AG04449 (cell line): ENCODE data around the gene SLC23A2.
"Not testable (repeated sequence)": the region's sequence is repeated elsewhere in the genome, so short reads cannot be mapped to it uniquely, and the experiment has no call there.

ENCODE experiments used
- CTCF ChIA-PET: fragments of 350-600 bp; formaldehyde crosslinking; extraction: SDS; loops from one replicate; lab custom pipeline; 2021; ENCODE audit warnings: antibody characterized with exemption; lab: Yijun Ruan, JAX
- POLR2A ChIA-PET: fragments of 400-600, 350-600 bp; formaldehyde crosslinking; extraction: SDS; loops from one replicate; lab custom pipeline; 2020; ENCODE audit warnings: antibody characterized with exemption, inconsistent platforms; lab: Yijun Ruan, JAX
- DNase-seq: peaks from one replicate; pipeline ENCODE4 v3.0.0-alpha.2; 2010; ENCODE audit warnings: low read depth, low spot score
- H3K4me3 ChIP-seq: 2 replicates; pipeline ENCODE4 v1.5.1; 2011; ENCODE audit warnings: low read depth, mild to moderate bottlenecking, control low read depth, low read length
- TF ChIP-seq, protein P1 (sequence below): IDR thresholded peaks from one replicate; pipeline ENCODE4 v1.5.1; 2011; ENCODE audit warnings: mild to moderate bottlenecking, moderate library complexity, low read length, control low read depth, inconsistent platforms; ENCODE audit not compliant: insufficient read depth; ENCODE audit errors: missing control alignments

SLC23A2 gene

DNA sequence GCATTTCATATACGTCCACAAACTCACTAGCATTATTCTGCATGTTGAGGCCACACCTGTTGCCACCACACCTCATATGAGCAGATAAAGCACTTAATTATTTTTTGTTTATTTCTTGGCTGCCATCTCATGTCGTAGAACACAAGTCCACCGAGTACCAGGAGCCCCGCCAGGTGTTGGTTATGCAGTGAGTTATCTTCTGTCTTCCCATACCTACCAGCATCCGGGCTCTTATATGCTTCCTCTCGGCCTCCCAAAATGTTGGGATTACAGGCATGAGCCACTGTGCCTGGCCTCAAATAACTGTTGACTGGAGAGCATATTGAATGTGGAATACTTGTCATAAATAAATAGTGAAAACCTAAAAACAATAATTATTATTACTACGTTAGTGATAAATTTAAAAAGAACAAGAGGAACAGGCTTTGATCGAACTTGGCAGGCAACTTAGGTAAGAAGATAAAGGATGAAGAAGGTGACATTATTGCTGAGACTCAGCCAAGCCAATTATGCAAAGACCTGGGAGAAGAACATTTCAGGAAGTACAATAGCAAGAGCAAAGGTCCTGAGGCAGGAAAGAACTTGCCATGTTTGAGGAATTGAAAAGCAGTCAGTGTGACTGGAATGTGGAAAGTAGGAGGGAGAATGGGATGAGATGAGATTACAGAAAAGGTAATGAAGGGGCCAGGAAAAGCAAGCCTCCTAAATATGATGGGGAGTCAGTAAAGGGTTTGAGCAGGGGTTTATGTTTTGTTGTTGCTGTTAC, 12.6 kb upstream of the SLC23A2 start:
- POLR2A ChIA-PET = no interaction called here

DNA sequence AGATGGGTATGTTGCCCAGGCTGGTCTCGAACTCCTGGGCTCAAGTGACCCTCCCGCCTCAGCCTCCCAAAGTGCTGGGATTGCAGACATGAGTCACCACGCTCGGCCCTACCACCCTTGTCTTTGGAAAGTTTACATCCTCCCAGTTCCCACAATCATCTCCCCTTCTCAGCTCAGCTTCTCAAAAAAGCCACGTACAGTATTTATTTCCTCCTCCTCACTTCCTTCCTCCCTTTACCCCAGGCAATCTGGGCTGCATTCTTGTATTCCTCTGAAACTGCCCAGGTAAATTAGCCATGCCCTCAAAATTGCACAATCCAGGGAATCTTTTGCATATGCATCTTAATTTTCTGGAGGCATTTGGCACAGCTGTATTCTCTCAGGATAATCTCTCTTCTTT, 7.4 kb upstream of the SLC23A2 start:
- ChIA-PET CTCF (interaction anchor here (0.8 to 1.5 kb wide), 3 partner anchors 52 to 92 kb away, joined by 3 to 4 read pairs (median 3); no protein-coding TSS in a partner anchor), POLR2A (no interaction called here)
- TF ChIP-seq, protein P1, sequence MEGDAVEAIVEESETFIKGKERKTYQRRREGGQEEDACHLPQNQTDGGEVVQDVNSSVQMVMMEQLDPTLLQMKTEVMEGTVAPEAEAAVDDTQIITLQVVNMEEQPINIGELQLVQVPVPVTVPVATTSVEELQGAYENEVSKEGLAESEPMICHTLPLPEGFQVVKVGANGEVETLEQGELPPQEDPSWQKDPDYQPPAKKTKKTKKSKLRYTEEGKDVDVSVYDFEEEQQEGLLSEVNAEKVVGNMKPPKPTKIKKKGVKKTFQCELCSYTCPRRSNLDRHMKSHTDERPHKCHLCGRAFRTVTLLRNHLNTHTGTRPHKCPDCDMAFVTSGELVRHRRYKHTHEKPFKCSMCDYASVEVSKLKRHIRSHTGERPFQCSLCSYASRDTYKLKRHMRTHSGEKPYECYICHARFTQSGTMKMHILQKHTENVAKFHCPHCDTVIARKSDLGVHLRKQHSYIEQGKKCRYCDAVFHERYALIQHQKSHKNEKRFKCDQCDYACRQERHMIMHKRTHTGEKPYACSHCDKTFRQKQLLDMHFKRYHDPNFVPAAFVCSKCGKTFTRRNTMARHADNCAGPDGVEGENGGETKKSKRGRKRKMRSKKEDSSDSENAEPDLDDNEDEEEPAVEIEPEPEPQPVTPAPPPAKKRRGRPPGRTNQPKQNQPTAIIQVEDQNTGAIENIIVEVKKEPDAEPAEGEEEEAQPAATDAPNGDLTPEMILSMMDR = no peak
- no peak for DNase-seq
- H3K4me3 ChIP-seq = no peak overlapping the region

More for the DNA sequence above, 12.6 kb upstream of the SLC23A2 start:
- no peak for DNase-seq
- CTCF ChIA-PET = no interaction called here
- H3K4me3 ChIP-seq = no peak overlapping the region
- TF ChIP-seq, protein P1 = no peak

DNA sequence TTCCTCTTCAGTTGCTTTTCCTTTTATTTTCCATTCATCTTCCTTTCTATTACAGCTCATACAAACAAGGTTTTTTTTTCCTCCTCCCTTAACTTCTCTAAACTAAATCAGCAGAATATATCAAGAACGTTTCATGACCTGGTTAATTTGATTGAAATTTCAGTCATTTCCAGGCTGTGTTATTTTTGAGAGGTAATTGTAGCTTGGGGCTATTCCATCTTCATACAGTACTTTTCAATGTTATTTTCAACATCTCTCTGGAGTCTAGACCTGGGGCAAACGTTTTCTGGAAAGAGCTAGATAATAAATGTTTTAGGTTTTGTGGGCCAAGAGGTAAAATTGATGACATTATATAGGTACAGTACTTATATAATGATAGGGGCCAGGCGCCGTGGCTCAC, 4.0 kb upstream of the SLC23A2 start:
- TF ChIP-seq, protein P1 = no peak
- H3K4me3 ChIP-seq = no peak overlapping the region
- DNase-seq = no peak
- CTCF ChIA-PET = interaction anchor here (0.7 to 1.1 kb wide), 3 partner anchors 11 to 96 kb away, joined by 3 to 4 read pairs (median 3); no protein-coding TSS in a partner anchor
- POLR2A ChIA-PET = no interaction called here

DNA sequence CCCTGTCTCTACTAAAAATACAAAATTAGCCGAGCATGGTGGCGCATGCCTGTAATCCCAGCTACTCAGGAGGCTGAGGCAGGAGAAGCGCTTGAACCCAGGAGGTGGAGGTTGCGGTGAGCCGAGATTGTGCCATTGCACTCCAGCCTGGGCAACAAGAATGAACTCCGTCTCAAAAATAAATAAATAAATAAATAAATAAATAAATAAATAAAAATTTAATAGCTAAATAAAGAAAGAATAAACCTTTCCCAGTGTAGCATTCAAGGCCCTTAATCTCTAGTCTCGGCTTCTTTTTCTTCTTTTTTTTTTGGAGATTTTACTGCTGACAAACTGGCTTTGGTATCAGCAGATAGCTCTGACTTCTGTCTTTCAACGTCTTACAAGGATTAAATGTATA, 3.5 kb upstream of the SLC23A2 start:
- CTCF ChIA-PET = interaction anchor here (0.6 to 1.1 kb wide), 3 partner anchors 11 to 96 kb away, joined by 3 to 5 read pairs (median 3); no protein-coding TSS in a partner anchor
- DNase-seq, H3K4me3 ChIP-seq, POLR2A ChIA-PET: not testable (repeated sequence)

DNA sequence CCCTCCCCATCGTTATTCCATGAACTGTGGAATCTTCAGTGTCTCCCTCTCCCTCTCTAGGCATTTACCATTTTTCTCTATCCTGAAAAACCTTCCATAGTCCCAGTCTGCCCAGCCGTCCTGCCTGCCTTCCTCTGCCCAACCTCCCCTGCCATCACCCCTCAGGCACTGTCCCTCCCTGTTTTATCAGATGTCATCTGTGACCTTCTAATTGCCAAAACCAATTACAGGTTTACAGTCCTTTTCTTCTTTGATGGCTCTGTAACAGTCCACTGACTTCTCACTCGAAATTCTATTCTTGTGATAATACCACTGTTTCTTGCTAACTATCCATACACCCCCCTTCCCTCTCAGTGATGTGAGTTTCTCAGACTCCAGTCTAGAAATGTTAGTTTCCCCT, 2.3 kb upstream of the SLC23A2 start:
- ChIA-PET CTCF (no interaction called here), POLR2A (no interaction called here)
- DNase-seq = no peak
- TF ChIP-seq, protein P1 = no peak
- no peak overlapping the region for H3K4me3 ChIP-seq

DNA sequence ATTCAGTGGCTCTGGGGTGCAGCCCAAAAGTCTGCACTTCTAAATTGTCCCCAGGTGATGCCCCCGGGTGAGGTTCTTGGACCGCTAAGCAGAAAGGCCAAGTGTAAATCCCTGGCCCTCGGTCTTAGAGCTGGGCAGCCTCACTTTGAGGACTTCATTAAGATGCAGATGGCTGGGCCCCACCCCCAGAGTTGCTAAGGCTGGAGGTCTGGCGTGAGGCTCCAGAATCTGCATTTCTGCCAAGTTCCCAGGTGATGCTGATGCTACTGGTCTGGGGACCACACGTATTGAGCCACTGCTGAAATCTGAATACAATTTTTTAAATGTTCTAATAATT, 735 bp upstream of the SLC23A2 start:
- TF ChIP-seq, protein P1 = no peak
- POLR2A ChIA-PET = no interaction called here
- CTCF ChIA-PET = no interaction called here
- peak overlapping the region; percentile 71 for H3K4me3 ChIP-seq
- no peak for DNase-seq
